Upper lobe of right lung (tissue), 1 donor: ENCODE measurements around the gene CHEK1. TPM values are rescaled to one million over a fixed set of nuclear protein-coding genes. Genes with fewer than 3 reads are reported as not detected.

Experiments used
- ATAC-seq: fragments of 200-7000 bp; cut with Tn5 transposase; one replicate; pipeline ENCODE4 v1.9.1; 2020; ENCODE audit warnings: mild to moderate bottlenecking, moderate library complexity
- DNase-seq: peaks from one replicate; pipeline ENCODE4 v3.0.0-alpha.2; 2020
- H3K27ac ChIP-seq: fragments of 200-600 bp; one replicate; pipeline ENCODE4 v1.8.0; 2022
- H3K27me3 ChIP-seq: fragments of 200-600 bp; one replicate; pipeline ENCODE4 v1.8.0; 2022; ENCODE audit warnings: mild to moderate bottlenecking
- H3K36me3 ChIP-seq: fragments of 200-600 bp; one replicate; pipeline ENCODE4 v1.8.0; 2022
- H3K4me1 ChIP-seq: fragments of 200-600 bp; one replicate; pipeline ENCODE4 v1.8.0; 2022
- H3K4me3 ChIP-seq: fragments of 200-600 bp; one replicate; pipeline ENCODE4 v1.8.0; 2022; ENCODE audit warnings: mild to moderate bottlenecking
- H3K9me3 ChIP-seq: fragments of 200-600 bp; one replicate; pipeline ENCODE4 v1.8.0; 2022
- intact Hi-C: fragments of 100-400 bp; cut with DNase I; formaldehyde crosslinking; loops from one replicate; pipeline ENCODE4 v1.11.0; 2022
- total RNA-seq: library from RNA; stranded (reverse); fragmentation: NEBNext Ultra II Directional; extraction: Animal tissue kit (Norgen Biotek cat#: 25700); gene quantifications from one replicate; pipeline ENCODE4 v1.2.1, GENCODE V29; 2021
- TF ChIP-seq, protein P1 (sequence below): fragments of 200-600 bp; IDR thresholded peaks from one replicate; pipeline ENCODE4 v1.8.0; 2022; ENCODE audit warnings: antibody characterized with exemption
- donor health status: DM: no; HTN: yes; CAD: no; lungs with severe emphysema.

Gene CHEK1
- total RNA-seq, 1 donor from 2014 or later = 1.8 TPM

DNA sequence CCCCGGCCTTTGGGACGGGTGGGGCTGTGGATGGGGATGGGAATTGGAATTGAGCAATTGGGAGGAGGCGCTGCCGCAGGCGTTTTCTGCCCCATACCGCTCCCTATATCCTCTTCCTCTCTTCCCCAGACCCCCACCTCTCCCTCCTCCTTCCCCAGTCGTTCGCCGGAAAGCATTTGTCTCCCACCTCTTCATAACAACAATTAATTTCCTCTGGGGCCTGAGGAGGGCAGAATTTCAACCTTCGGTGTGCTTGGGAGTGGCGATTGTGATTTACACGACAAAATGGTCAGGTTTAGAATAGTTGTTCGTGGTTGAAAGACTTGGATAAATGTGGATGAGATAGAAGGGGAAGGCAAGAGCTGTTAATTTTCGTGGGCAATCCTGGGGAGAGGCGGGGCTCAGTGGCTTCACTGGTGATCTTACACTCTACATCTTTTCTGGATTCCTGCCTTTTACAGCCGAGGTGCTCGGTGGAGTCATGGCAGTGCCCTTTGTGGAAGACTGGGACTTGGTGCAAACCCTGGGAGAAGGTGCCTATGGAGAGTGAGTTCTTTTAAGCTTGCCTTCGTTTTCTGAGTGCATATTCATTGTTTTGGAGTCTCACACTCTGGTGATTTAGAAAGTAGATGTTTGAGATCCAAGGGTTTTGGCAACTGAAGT lies 1.5 kb downstream of the CHEK1 start:
- H3K4me3 ChIP-seq = peak overlapping the region; percentile 74
- peaks cover 13% of the 10 kb centered on the region for H3K4me1 ChIP-seq
- H3K9me3 ChIP-seq = no peaks in the 10 kb centered on the region
- DNase-seq (no peak), ATAC-seq (no peak)
- no peaks in the 10 kb centered on the region for H3K27me3 ChIP-seq
- TF ChIP-seq, protein P1, sequence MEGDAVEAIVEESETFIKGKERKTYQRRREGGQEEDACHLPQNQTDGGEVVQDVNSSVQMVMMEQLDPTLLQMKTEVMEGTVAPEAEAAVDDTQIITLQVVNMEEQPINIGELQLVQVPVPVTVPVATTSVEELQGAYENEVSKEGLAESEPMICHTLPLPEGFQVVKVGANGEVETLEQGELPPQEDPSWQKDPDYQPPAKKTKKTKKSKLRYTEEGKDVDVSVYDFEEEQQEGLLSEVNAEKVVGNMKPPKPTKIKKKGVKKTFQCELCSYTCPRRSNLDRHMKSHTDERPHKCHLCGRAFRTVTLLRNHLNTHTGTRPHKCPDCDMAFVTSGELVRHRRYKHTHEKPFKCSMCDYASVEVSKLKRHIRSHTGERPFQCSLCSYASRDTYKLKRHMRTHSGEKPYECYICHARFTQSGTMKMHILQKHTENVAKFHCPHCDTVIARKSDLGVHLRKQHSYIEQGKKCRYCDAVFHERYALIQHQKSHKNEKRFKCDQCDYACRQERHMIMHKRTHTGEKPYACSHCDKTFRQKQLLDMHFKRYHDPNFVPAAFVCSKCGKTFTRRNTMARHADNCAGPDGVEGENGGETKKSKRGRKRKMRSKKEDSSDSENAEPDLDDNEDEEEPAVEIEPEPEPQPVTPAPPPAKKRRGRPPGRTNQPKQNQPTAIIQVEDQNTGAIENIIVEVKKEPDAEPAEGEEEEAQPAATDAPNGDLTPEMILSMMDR = no peak
- intact Hi-C loops = no loop called here
- peaks cover 8% of the 10 kb centered on the region for H3K36me3 ChIP-seq
- H3K27ac ChIP-seq = peak overlapping the region; percentile 25

DNA sequence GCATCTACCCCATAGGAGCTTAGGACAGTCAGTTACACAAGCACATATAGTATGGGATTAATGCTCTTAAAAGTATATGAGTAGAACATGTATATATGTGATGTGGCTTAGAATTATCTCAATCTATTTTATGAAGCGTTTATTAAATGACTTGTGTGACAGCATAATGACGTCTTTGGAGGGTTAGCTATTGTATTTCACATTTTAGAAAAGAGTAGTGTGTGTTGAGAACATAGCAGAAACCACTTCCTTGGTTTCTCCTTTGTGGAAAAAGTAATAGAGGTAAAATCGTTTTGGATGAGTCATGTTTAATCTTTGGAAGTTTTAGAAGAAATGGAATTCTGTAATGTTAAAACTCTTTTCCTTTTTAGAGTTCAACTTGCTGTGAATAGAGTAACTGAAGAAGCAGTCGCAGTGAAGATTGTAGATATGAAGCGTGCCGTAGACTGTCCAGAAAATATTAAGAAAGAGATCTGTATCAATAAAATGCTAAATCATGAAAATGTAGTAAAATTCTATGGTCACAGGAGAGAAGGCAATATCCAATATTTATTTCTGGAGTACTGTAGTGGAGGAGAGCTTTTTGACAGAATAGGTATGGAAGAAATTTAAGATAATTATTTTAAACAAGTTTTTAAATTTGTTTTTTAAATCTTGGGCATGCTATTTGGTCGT lies 2.4 kb downstream of the CHEK1 start:
- DNase-seq (no peak), ATAC-seq (no peak)
- Histone ChIP-seq H3K4me1 (peaks cover 13% of the 10 kb centered on the region), H3K9me3 (no peaks in the 10 kb centered on the region), H3K27me3 (no peaks in the 10 kb centered on the region), H3K4me3 (no peak overlapping the region), H3K36me3 (peaks cover 2% of the 10 kb centered on the region), H3K27ac (no peak overlapping the region)
- TF ChIP-seq, protein P1 = no peak
- intact Hi-C loops = no loop called here

DNA sequence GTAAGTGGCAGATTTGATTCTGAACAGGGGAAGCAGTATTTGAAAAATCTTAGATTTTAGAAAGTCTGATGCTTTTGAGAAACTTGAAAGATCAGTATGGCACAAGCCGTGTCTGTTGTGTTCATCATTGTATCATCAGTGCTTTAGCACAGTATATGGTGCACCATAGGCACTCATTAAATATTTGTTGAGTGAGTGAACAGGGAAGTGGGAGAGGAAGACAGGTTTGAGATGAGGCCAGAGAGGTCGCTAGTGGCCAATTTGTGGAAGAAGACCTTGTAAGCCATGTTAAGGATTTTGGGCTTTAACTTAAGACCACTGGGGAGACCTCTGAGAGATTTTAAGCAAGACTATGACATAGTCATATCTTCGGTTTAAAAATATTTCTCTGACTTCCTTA lies 12.9 kb downstream of the CHEK1 start:
- intact Hi-C loops = no loop called here

DNA sequence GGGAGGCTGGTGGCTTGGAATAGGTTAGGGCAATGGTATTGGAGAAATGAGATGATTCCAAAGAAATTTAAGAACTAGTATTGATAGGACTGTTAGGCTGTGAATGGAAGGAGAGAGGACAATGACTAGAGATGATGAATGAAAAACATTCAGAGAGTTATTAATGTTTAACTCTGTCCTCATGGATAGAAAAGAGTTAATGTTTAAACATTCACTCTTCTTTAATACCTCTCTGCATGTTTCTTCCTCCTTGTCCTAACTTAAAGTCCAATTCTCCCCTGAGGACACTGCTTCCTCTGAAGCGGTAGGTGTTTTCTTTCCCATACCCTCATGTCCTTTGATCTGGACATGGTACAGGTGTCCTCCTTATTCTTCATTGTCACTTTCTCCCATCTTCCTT lies 13.4 kb downstream of the CHEK1 start:
- H3K4me1 ChIP-seq = no peaks in the 10 kb centered on the region
- no peak overlapping the region for H3K4me3 ChIP-seq
- H3K27me3 ChIP-seq = no peaks in the 10 kb centered on the region
- H3K36me3 ChIP-seq = no peaks in the 10 kb centered on the region
- intact Hi-C loops = no loop called here
- no peak for ATAC-seq
- DNase-seq = no peak
- H3K27ac ChIP-seq = no peak overlapping the region
- TF ChIP-seq, protein P1 = no peak
- H3K9me3 ChIP-seq = no peaks in the 10 kb centered on the region

More for the DNA sequence above, 12.9 kb downstream of the CHEK1 start:
- Histone ChIP-seq H3K4me3 (no peak overlapping the region), H3K4me1 (no peaks in the 10 kb centered on the region), H3K9me3 (no peaks in the 10 kb centered on the region), H3K27me3 (no peaks in the 10 kb centered on the region), H3K36me3 (no peaks in the 10 kb centered on the region), H3K27ac (no peak overlapping the region)
- ATAC-seq (no peak), DNase-seq (no peak)
- TF ChIP-seq, protein P1 = no peak

DNA sequence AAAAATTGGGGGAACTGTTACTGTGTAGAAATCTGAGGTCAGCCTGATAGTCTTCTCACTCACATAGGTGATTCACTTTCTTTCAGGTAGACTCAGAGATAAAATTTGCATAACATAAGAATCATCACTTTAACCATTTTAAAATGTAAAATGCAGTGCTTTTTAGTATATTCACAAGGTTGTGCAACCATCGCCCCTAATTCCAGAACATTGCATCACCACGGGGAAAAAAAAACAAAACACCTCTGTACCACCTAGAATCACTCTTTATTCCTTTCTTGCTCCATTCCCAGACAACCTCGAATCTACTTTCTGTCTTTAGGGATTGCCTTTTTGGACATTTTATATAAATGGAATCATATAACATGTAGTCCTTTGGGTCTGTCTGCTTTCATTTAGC lies 20.9 kb downstream of the CHEK1 start:
- intact Hi-C loops = no loop called here
- ATAC-seq (no peak), DNase-seq (no peak)
- Histone ChIP-seq H3K36me3 (no peaks in the 10 kb centered on the region), H3K4me3 (no peak overlapping the region), H3K9me3 (no peaks in the 10 kb centered on the region), H3K27ac (no peak overlapping the region), H3K4me1 (no peaks in the 10 kb centered on the region), H3K27me3 (no peaks in the 10 kb centered on the region)
- TF ChIP-seq, protein P1 = no peak
